Epithelial cell of alveolus of lung (primary cell): ENCODE data around the gene LILRB1. TPM values are rescaled to one million over a fixed set of nuclear protein-coding genes. Genes with fewer than 3 reads are reported as not detected.

Experiments
- total RNA-seq: library from RNA; depleted of rRNA; stranded (reverse); fragments of >200 nt; gene quantifications from 2 replicates; pipeline ENCODE4 v1.2.1, GENCODE V29; 2015

LILRB1 gene
- total RNA-seq: not detected in 2 replicates

GRCh38 chr19:54630262-54630661 lies at the start of gene LILRB1:
LILRB1 (plus strand) TSS chr19:54630484; CDS start chr19:54631074, 590 bp downstream.

DNA sequence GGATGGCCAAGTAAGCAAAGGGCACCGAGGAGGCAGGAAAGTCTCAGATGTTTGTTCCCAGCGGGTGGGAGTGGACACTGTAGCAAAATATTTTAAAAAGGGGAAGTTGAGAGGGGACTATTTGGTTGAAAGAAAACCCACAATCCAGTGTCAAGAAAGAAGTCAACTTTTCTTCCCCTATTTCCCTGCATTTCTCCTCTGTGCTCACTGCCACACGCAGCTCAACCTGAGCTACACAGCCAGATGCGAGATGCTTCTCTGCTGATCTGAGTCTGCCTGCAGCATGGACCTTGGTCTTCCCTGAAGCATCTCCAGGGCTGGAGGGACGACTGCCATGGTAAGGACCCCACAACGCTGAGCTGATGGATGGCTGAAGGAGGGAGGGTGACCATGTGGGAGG lies 36.8 kb upstream of the LILRB1 start, which contains the start of gene LILRA1:
Gene LILRA1 (plus strand): TSS at position 188 of the 400 bp plus-strand sequence. CDS start 613 bp downstream, outside the sequence.

DNA sequence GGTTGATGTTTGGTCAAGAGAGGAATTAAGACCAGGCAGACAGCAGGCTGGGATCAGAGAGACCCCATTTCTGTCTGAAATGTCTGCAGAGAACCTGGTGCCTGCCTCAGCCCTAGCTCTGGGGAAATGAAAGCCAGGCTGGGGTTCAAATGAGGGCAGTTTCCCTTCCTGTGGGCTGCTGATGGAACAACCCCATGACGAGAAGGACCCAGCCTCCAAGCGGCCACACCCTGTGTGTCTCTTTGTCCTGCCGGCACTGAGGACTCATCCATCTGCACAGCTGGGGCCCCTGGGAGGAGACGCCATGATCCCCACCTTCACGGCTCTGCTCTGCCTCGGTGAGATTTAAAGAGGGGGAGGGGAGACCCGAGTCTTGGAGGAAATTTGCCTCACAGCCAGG lies 32.4 kb downstream of the LILRB1 start, which contains the start of gene LILRB4:
Gene LILRB4 (plus strand): TSS at position 256 of the 400 bp plus-strand sequence. CDS start 49 bp downstream, at position 305.

Other genes starting within 250 kb of the LILRB1 start
- not detected in 2 replicates for gene TTYH1, start 215.0 kb upstream of the LILRB1 start, total RNA-seq
- 15.6 and 43.0 TPM in 2 replicates for gene LENG8, start 181.3 kb upstream of the LILRB1 start, total RNA-seq
- gene LENG9, start 166.7 kb upstream of the LILRB1 start, total RNA-seq: 6.3 TPM in 2 replicates
- gene CDC42EP5, start 157.2 kb upstream of the LILRB1 start, total RNA-seq: 56.0 and 60.0 TPM in 2 replicates
- not detected in 2 replicates for gene LAIR2, start 127.7 kb upstream of the LILRB1 start, total RNA-seq
- gene LILRA2, start 56.7 kb upstream of the LILRB1 start, total RNA-seq: not detected in 2 replicates
- not detected in 2 replicates for gene LILRA1, start 36.9 kb upstream of the LILRB1 start, total RNA-seq
- gene LILRB4, start 32.5 kb downstream of the LILRB1 start, total RNA-seq: not detected in 2 replicates
- gene KIR3DL3, start 94.0 kb downstream of the LILRB1 start, total RNA-seq: not detected in 2 replicates
- not detected in 2 replicates for gene KIR2DL3, start 108.0 kb downstream of the LILRB1 start, total RNA-seq
- not detected in 2 replicates for gene KIR2DL1, start 139.3 kb downstream of the LILRB1 start, total RNA-seq
- gene KIR2DL4, start 173.1 kb downstream of the LILRB1 start, total RNA-seq: not detected in 2 replicates
- gene KIR3DL1, start 186.0 kb downstream of the LILRB1 start, total RNA-seq: not detected in 2 replicates
- not detected in 2 replicates for gene KIR2DS4, start 202.2 kb downstream of the LILRB1 start, total RNA-seq
- gene KIR3DL2, start 220.0 kb downstream of the LILRB1 start, total RNA-seq: not detected in 2 replicates
- not detected in 2 replicates for gene FCAR, start 243.8 kb downstream of the LILRB1 start, total RNA-seq